Measurements from ENCODE around the gene MTA2.

The MTA2 gene

DNA sequence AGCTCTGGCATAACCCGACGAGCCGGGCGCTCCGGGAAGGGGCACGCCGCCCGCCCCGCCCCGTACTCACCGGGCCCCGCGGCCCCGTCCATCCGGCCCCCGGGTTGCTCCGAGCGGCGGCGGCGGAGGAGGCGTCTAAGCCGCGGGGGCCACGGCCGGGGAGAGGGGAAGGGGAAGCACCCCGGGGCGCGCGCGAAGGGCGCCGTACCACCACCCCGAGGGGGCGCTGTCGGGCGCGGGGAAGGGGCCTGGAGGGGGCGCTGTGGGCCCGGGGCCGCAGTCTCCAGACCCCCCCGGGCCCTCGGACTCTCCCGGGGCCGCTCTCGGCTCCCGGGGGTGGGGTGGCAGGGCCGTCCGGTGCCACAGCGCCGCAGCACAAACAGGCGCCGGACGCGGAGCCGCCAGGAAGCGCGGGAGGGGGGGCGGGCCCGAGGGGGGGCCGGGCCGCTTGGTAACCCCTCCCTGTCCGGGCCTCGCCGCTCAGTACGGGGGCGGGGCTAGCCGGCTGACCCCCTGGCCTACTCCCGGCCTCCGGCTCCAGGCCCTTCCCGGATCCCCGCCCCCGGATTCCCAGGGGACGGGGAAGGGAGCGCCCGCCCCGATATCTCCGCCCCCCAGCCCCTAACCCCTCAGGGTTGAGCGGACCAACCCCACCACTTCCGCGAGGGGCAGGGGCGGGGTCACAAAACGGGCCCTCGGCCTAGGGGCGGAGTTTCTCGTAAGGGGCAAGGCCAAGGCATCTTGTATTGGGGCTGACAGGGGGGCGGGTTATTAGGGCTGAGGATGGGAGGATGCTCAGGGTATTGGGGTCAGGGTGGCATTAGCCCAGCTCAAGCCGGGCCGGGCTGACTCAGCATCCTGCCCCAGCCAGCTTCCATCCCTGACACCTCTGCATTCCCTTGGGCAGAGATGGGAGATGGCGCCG, 11.0 kb upstream of the MTA2 start, which contains the start of the genes EML3 and ROM1:
EML3 (minus strand) TSS at position 410 of the 925 bp plus-strand sequence; CDS start at position 92, 318 bp downstream.
ROM1 (plus strand) TSS at position 892 of the 925 bp plus-strand sequence; CDS start at position 917, 25 bp downstream.
- DNase-seq = peak; percentile 93 to 95

DNA sequence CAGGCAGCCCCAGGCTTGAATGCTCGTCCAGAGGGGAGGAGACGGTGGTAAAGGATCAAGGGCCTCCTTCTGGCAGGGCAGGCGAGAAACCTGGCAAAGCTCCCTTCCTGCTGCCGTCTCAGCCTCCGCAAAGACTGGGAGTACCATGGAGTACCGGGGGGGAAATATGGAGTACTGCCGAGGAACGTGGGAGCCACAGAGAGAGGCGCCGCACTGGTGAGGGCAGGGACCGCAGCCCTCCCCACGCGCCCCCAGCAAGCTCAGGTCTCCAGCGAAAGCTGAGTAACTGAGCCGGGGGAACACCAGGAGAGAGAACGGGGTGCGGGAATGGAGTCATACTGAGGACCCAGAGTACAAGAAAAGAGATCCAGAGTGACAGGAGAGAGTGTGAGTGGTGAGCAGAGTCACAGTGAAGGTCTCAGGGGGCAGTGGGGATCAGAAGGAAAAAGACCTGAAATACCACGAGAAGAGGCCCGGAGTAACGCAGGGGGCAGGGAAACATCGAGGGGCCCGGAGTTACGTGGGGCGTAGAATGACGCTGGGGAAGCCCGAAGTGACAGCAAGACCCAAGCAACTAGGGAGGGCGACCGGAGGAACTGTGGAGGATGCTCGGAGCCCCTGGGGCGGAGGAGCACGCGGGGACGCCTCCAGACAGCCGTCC, 10.2 kb upstream of the MTA2 start:
- peak in 1 of 2 donors; percentile 61 for DNase-seq

DNA sequence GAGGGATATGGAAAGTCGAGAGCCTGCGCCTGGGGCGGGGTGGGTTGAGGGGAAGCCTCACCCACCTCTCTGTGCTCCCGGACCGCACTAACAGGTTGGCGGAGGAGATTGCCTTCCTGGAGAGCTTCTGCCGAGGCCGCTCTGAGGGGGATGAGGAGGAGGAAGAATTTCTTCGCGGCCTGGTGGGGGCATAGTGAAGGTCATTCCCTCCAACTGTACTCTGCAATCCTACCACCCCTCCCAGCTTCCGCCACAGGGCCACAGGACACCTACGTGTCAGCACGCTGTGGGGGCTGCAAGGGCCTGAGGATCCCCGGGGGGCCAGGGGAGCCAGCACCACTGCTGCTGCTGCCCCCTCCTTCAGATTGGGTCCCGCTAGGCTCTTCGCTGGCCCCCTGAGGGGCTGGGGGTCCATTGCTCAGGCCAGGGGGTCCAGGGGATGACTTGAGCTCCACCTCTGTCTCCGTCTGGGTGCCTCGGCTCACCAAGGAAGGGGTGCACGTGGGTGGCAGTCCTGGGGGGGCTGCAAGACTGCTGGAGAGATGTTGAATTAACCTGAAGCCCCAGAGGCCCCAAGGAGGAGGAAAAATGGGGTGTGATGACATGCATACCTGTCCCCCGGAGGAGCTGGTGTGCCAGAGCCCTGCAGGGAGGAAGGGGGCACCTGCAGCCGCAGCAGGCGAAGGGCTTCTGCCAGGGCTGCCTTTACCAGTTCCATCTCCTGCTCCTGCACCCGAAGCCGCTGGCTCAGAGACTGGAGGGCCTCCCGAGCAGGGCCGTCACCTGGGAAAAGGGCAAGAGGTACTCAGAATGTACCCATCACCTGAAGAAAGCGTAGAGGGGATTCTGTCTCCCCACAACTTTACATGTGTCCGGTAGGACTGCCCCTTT, 9.4 kb upstream of the MTA2 start:
- DNase-seq = no peak

DNA sequence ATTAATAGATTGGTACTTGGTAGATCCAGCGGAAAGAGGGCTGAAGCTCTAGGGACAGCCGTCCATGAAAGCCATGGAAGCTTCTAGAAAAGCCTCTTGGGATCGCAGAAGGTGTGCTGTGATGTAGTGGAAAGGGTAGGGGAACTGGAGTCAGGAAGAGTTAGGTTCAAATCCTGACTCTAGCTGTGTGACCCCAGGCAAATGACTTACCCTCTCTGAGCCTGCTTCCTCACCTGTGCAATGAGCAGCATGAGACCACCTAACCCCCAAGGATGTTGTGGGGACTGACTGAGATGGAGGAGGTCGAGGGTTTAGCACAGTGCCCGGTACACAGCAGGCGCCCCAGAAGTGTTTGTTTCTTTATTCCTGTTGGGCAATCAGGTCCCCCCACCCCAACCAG, 8.7 kb upstream of the MTA2 start:
- DNase-seq = no peak

DNA sequence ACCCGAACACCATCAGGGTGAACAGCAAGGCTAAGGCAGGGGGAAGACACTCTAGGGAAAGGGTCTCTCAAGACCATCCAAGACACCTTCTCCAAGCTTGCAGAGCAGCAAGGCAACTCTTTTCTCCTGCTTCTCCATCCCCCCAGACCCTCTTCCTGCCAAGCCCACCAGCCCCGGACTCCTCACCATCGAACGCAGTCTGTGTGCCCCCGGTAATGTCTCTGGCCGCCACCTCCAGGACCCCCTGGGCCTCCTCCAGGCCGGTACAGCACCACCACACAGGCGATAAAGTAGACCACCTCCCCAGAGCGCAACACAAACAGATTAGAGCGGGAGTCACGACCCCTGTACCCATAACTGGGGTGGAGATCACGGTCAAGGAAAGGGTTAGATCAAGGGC, 7.1 kb upstream of the MTA2 start:
- no peak for DNase-seq

DNA sequence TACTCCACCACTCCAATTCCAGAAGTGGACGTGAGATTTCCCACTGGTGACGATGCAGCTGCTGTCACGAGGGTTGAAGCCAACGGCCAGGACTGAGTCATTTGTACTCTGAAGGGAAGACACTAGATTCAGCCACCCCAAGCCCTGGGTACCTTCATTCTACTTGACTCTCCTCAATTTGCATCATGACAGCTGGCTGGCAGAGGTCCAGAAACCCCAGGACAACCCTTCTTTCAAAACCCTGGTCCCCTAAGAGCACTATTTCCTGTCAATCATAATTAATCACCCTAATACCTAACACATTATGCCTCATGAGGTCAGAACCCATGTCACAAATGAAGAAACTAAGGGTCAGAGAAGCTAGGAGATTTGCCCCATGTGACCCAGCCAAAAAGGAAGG, 6.0 kb upstream of the MTA2 start:
- DNase-seq = peak in 1 of 2 donors; percentile 44

DNA sequence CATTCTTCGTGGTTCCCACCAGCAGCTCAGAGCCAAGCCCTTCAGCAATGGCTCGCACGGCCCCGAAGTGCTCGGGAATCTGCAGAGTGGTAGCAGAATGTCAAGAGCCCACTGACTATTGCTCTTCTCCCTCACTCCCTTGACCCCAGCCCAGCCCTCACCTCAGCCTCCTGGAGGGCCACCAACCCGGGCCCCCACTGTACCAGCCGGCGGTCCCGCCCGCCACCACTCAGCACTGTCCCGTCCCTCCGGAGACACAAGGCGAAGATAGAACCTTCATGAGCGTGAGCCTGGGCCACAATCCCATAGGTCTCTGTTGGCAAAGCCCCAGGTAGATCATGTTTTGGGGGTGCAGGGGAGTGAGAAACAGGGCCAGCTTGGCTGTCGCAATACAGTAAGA, 4.2 kb upstream of the MTA2 start:
- no peak for DNase-seq

DNA sequence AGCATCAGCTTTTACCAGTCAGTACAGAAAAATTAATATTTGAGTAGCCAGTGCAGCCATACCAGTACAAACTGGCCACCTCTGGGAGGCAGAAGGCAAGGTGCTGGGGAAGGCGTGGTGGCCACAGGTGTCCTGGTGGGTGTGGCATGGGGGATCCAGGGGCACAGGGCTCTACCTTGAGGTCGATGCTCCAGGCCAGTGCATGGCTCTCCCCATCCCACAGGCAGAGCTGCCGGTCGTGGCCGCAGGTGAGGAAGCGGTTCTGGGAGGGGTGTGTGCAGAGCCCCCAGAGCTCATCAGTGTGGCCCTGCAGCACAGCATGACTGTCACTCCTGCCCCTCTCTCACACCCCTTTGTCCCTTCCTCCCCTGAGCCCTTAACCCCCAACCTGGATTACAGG, 3.8 kb upstream of the MTA2 start:
- DNase-seq = no peak

DNA sequence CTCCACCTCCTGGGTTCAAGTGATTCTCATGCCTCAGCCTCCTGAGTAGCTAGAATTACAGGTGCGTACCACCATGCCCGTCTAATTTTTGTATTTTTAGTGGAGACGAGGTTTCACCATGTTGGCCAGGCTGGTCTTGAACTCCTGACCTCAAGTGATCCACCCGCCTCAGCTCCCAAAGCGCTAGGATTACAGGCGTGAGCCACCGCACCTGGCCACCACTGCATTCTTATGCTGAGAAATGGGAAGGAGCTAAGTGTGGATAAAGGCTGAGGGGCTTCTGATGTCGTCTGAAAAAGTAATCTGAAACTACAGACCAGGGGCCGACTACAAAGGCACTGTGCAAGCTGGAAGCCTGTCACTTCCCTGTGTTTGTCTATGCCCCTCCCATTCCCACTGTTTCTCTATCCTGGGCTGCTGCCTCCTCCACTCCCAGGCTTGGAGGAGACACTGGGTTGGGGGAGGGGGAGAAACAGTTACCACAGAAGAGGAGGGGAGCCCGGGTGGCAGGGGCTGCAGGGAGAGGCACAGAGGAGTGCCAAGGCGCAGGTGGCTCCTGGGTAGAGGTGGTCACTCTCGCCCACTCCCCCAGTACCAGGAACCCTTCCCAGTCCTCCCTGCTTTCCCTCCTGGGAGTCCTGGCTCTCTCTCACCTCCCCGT, 2.9 kb upstream of the MTA2 start:
- DNase-seq = no peak

DNA sequence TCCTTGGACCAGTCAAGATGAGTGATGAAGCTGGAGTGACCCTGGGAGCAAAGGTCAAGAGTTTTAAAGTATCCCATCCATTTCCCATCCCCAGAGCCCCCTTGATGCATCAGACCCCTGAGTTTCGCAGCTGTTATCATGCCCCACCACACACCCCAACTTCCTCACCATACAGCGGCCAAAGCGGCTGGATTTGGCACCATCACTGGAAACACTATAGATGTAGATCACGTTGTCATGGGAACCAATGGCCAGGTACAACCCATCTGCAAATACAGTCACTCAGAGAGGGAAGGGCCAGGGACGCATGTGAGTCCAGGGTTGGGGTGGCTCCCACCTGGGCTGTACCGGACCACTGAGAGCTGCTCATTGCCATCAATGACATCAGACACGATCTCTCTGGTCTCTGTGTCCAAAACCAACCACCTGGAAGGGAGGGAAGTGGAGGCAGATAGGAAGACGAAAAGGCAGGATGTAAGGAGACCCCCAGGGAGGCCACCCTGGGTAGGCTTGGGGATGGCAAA, 2.2 kb upstream of the MTA2 start:
- DNase-seq = no peak

DNA sequence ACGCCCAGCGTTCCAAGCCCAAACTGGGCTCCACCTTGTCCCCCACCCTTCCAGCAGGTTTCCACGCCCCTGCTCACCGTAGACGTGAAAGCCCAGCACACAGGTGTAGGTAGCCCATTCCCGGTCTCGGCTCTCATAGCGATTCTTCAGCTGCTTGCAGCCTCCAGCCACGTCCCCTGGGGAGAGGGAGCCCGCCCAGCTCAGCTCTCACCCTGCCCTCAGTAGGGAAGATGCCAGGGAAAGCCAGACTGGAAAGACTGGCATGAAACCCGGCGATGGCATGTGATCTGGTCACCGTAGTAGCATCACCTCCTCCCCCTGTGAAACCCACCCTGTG, 1.4 kb upstream of the MTA2 start:
- no peak for DNase-seq

DNA sequence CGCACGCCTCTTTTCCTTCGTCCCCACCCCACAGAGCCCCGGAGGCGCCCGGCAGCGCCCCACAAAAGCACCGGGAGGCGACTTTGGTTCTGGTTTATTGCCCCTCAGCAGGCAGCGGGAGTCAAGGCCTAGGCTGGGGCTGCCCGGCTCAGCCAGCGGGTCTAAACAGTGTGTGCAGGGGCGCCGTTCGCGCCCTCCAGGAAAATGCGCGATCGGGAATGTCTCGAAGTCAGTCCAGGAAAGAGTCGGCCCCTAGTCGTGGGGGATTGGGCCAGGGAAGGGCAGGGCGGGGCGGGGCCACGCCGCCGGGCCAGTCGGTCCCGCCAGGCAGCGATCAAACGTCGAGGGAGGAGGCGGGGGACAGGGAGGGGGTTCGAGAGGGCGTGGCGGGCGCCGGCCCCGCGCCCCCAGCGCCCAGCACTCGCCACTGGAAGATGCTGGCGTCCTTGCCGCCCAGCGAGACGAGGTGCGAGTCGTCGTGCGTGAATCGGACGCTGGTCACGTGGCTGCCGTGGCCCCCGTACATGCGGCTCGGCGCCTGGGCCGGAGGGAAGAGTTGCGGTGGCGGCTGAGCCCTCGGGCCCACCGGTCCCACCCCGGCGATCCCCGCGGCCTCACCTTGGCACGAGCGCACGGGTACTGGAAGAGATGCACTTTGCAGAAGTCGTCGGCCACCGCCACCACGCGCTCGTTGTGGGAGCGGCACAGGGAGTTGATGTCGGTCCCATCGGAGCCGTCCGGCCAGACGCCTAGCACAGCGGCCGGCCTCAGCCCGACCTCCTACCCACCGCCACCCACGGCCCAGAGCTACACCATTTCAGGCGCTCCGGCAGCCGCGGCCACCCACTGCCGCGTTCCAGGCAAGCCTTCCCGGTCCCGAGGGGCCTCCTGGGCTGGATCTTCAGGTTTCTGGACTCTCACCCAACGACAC, 741 bp upstream of the MTA2 start:
- DNase-seq = peak; percentile 21 to 51

DNA sequence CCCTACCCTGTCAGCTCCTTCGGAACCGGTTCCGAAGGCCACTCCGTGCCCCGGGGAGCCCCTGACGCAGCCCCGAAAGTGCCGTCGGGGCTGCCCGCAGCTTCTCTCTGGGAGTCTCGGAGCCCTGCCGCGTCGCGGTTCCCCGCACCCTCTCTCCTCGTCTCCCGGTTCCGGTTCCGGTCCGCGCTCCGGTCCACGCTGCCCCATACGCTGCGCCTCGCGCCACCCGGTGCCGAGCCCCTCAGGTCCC, 618 bp downstream of the MTA2 start:
- DNase-seq = peak; percentile 29 to 58

DNA sequence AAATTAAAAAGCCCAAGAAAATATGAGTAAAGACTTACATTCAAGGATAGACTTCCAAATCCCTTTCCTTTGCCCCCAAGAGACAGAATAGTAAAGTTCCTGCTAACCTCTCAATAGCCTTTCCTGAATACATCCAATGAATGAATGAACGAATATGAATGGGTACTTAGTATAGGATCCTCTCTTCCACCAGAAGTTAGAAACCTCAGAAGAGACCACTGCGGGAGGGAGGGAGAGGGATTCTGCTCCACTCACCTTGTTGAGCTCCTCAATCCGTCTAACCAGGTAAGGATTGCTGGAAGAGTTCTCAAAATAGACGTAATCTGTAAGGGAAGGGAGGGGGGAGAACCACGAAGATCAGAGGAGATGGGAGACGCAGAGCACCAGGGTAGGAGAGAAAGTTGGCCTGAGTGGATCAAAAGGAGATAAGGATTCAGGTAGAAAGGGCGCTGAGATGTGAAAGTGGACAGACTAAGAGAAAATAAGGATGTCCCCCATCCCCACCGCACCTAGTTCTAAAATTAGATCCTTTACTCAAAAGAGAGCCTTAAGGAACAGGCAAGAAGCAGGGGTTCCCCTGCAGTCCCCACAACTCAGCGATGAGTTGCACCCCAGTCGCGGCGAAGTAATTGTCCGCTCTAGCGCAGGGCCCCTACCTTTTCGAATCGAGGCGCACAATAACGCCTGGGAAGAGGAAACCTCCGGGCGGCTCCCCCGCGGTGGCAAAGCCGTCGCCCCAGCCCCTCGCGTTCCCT, 1.1 kb downstream of the MTA2 start:
- DNase-seq = no peak

DNA sequence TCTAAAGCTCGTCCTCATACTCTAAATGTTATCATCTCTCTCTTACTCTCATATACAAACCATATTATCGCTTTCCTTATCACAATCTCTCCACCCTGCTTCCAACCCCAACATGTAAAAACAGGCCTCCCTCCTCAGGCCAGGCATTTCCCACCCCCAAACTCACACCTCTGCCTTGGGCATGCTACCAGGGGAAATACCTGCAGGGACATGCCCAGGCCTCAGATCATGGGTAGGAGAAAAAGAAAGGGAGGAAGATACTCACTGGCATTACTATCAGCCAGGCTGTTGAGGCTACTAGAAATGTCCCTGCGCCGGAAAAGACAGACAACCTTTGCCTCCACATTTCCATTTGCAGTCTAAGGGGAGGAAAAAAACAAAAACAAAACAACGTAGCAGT, 1.8 kb downstream of the MTA2 start:
- peak in 1 of 2 donors; percentile 51 for DNase-seq

DNA sequence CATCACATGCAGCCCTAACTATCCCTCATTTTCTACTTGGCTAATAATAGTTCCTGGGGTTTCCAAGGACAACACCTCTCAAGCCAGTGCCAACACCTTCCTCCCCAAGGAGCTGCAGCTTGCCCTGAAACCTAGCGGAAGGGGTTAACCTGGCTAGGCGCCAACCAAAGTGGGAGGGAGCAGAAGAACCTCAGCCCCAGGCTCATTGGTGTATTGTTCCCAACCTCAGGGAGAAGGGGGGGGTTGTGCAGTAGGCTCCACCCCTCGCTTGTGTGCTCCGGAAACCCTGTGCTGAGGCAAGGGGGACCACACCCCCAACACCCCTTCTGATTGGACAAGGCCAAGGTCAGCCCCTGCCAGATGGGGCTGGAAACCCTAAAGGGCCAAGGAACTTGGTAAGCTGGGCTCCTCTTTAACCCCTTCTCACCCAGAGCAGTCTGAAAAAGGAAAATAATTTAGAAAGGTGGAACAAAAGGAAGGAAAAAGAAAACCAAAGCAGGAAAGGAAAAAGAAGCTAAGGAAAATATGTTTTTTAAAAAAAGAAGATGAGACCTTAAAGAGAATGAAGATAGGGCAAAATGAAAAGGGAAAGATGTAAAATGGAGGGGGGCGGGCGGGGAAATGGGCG, 2.5 kb downstream of the MTA2 start:
- DNase-seq = peak; percentile 99

DNA sequence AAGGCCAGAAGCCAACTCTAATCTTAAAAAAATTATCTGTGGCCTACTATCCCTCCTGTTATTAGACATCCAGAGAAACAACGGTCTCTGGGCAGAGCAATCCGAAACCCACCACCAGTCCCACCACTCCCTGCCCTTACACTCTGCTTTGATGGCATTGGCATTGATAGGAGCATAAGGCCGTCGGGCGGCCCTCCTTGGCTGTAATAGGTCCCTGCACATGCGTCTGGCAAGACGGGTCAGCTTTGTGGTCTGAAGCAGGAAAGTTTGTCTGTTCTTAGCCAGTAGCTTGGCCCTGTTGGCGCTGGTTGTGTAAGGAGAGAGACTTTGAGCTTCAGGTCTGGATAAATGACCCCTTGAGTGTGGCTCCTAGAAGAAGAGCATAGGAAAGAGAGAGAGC, 6.5 kb downstream of the MTA2 start:
- DNase-seq = no peak

DNA sequence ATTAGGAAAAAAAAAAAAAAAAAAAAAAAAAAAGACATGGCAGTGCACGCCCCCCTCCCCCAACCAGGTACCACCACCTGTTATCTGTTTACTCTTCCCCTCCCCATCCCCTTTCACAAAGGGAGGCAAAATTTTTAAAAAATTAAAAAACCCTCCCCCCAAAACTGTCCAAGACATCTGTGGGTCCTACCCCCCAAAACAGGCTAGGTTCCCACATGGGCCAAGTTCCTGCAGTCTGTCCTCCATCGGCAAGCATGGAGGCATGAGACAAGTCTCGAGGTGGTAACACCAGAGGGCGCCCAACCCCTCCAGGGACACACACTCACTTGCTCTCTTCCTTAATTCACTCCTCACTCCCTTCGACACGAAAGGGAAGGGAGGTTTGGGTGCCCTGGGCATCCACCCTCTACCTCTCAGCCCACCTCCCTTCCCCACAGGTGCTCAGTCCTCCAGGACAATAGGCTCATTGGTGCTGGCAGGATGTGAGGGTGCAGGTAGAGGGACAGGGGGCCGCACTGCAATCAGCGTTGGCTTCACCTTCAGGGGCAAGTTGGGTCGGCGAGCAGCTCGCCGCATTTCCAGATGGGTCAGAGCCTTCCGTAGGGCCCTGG, 8.1 kb downstream of the MTA2 start:
- peak; percentile 81 to 85 for DNase-seq

DNA sequence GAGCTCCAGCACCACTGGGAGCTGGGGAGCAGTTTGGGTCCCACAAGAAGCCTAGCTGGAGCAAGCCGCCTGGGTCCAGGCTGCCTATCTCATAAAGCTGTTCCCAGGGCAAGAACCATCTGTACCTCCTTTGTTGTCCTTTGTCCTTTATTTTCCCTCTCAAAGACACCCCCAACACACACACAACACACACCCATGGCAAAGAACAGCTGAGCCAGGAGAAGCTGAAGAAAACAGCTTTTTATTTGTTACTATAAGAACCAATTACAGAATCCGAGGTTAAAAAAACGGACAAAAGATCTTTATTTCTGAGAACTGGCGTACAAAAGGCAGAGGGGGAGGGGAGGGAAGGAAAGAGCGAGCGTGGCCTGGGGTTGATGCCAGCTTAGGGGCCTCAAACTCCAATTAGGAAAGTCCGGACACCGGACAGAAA, 8.7 kb downstream of the MTA2 start:
- no peak for DNase-seq

Data from CD4-positive, alpha-beta T cell treated with Interferon alpha-2 for 1 hour (primary cell).